Glutamatergic neuron (in vitro differentiated cells): ENCODE results near the gene ZKSCAN2. TPM values are rescaled to one million over a fixed set of nuclear protein-coding genes. Genes with fewer than 3 reads are reported as not detected.

Experiments used
- DNase-seq: peaks from one replicate; pipeline ENCODE4 v3.0.0; 2022
- H3K27ac Mint-ChIP-seq: one replicate; pipeline ENCODE4 v1.8.0; 2020; ENCODE audit warnings: mild to moderate bottlenecking, mixed read lengths, inconsistent platforms; ENCODE audit not compliant: unreplicated experiment
- H3K27me3 Mint-ChIP-seq: one replicate; pipeline ENCODE4 v1.8.0; 2020; ENCODE audit warnings: mild to moderate bottlenecking, moderate library complexity, mixed read lengths, inconsistent platforms; ENCODE audit not compliant: unreplicated experiment
- H3K36me3 Mint-ChIP-seq: one replicate; pipeline ENCODE4 v1.8.0; 2020; ENCODE audit warnings: mild to moderate bottlenecking, mixed read lengths, inconsistent platforms; ENCODE audit not compliant: unreplicated experiment
- H3K4me1 Mint-ChIP-seq: one replicate; pipeline ENCODE4 v1.8.0; 2020; ENCODE audit warnings: mild to moderate bottlenecking, low read depth, mixed read lengths, inconsistent platforms; ENCODE audit not compliant: unreplicated experiment
- H3K4me3 Mint-ChIP-seq: one replicate; pipeline ENCODE4 v1.8.0; 2020; ENCODE audit warnings: mild to moderate bottlenecking, mixed read lengths, inconsistent platforms; ENCODE audit not compliant: unreplicated experiment
- H3K9me3 Mint-ChIP-seq: one replicate; pipeline ENCODE4 v1.8.0; 2020; ENCODE audit warnings: mild to moderate bottlenecking, moderate library complexity, mixed read lengths, inconsistent platforms; ENCODE audit not compliant: unreplicated experiment
- total RNA-seq: library from RNA; stranded (reverse); fragmentation: NEBNext Ultra II Directional; extraction: Animal tissue kit (Norgen Biotek cat#: 25700); gene quantifications from one replicate; pipeline ENCODE4 v1.2.1, GENCODE V29; 2021; ENCODE audit not compliant: unreplicated experiment
- TF ChIP-seq, protein P1 (sequence below): fragments of 200-600 bp; sonication (generic); IDR thresholded peaks from one replicate; pipeline ENCODE4 v1.5.0; 2021; ENCODE audit not compliant: partially characterized antibody, unreplicated experiment

ZKSCAN2 gene
- total RNA-seq, 1 donor from 2014 or later: 16.6 TPM

DNA sequence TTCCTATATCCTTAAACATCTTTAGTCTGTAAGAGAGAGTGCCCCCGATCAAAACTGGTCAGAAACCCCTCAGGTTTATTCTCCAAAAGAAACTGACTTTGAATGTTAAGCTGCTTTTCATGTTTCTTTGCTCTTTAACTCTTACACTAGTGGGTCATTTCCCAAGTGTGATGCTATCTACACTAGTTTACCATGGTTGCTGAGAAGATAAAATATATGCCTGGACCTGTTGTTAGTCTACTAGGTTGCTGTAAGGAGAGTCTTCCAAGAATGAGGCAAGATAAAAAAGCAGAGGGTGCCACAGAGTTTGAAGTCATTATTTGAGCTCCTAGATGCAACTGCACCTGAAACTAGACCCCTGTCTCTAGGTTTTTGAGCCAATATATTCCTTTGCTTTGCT is 12.2 kb upstream of the ZKSCAN2 start:
- no peak overlapping the region for H3K27ac Mint-ChIP-seq
- H3K9me3 Mint-ChIP-seq: peaks cover 2% of the 10 kb centered on the region
- no peaks in the 10 kb centered on the region for H3K4me1 Mint-ChIP-seq
- no peaks in the 10 kb centered on the region for H3K36me3 Mint-ChIP-seq
- TF ChIP-seq, protein P1, sequence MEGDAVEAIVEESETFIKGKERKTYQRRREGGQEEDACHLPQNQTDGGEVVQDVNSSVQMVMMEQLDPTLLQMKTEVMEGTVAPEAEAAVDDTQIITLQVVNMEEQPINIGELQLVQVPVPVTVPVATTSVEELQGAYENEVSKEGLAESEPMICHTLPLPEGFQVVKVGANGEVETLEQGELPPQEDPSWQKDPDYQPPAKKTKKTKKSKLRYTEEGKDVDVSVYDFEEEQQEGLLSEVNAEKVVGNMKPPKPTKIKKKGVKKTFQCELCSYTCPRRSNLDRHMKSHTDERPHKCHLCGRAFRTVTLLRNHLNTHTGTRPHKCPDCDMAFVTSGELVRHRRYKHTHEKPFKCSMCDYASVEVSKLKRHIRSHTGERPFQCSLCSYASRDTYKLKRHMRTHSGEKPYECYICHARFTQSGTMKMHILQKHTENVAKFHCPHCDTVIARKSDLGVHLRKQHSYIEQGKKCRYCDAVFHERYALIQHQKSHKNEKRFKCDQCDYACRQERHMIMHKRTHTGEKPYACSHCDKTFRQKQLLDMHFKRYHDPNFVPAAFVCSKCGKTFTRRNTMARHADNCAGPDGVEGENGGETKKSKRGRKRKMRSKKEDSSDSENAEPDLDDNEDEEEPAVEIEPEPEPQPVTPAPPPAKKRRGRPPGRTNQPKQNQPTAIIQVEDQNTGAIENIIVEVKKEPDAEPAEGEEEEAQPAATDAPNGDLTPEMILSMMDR: no peak
- H3K4me3 Mint-ChIP-seq: no peak overlapping the region
- DNase-seq: no peak
- H3K27me3 Mint-ChIP-seq: peaks cover 5% of the 10 kb centered on the region

DNA sequence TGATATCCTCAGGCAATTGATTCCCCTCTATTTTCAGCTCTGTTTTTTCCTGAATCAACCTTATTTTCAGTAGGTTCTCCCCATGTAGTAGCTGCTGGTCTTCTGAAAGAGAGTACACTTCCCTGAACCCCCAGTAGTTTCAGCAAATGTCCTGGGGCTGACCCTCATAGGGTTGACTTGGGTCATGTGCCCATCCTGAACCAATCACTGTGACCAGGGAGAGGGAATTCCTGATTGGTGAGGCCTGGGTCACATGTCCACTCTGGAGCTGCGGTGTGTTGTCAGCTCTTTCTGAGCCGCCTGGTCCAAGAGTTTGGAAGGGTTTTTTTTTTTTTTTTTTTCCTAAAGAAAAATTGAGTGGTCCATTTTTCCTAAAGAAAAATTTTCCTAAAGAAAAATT is 8.3 kb upstream of the ZKSCAN2 start:
- H3K36me3 Mint-ChIP-seq: no peaks in the 10 kb centered on the region
- TF ChIP-seq, protein P1: no peak
- peaks cover 6% of the 10 kb centered on the region for H3K4me1 Mint-ChIP-seq
- no peak overlapping the region for H3K27ac Mint-ChIP-seq
- no peak for DNase-seq
- no peak overlapping the region for H3K4me3 Mint-ChIP-seq
- peaks cover 3% of the 10 kb centered on the region for H3K27me3 Mint-ChIP-seq
- no peaks in the 10 kb centered on the region for H3K9me3 Mint-ChIP-seq

DNA sequence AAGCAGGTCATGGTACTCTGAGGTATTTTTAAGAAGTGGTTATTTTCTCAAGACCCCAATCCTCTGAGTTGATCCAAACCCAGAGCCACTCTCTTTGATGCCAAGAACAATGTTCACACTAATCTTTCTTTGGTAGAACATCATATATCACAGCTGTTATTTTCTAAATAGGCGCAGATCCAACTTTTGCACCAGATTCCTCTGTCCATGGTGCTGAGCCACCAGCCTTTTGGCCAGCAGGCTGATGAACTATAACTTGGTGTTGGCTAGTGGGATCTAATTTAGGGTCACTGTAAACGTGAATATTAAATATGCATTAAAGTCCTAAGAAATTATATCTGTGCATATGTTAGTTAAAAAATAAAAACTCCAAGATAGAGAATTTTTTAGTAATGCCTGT is 7.0 kb upstream of the ZKSCAN2 start:
- TF ChIP-seq, protein P1: no peak
- Mint-ChIP-seq H3K9me3 (peaks cover 2% of the 10 kb centered on the region), H3K36me3 (no peaks in the 10 kb centered on the region), H3K27ac (no peak overlapping the region), H3K27me3 (peaks cover 3% of the 10 kb centered on the region), H3K4me1 (peaks cover 6% of the 10 kb centered on the region), H3K4me3 (no peak overlapping the region)
- DNase-seq: no peak

DNA sequence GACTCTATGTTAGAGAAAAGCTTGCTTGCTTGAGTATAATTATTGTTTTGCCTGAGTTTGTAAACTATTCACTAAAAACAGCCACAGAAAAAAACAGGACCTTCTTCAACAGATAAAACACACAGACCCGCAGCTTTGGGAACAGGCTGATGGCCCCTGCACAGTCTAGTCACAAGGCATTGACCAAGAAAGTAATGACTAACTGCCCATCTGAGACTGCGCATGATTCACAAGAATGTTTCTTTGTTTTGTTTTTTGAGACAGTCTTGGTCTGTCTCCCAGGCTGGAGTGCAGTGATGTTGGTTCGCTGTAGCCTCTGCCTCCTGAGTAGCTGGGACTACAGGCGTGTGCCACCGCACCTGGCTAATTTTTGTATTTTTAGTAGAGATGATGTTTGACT is 2.8 kb upstream of the ZKSCAN2 start:
- DNase-seq: no peak
- Mint-ChIP-seq H3K4me3 (no peak overlapping the region), H3K9me3 (peaks cover 9% of the 10 kb centered on the region), H3K4me1 (peaks cover 24% of the 10 kb centered on the region), H3K36me3 (no peaks in the 10 kb centered on the region), H3K27ac (no peak overlapping the region), H3K27me3 (peaks cover 4% of the 10 kb centered on the region)
- TF ChIP-seq, protein P1: no peak

DNA sequence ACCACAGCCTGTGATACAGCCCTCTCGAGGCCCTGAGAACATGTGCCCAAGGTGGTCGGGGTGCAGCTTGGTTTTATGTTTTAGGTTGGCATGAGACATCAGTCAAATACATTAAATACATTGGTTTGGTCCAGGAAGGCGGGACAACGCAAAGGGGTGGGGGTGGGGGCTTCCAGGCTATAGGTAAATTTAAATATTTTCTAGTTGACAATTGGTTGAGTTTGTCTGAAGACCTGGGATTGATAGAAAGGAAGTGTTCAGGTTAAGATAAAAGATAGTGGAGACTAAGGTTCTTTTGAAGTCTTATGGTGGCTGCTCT is 1.2 kb upstream of the ZKSCAN2 start:
- H3K36me3 Mint-ChIP-seq: no peaks in the 10 kb centered on the region
- H3K4me1 Mint-ChIP-seq: peaks cover 18% of the 10 kb centered on the region
- TF ChIP-seq, protein P1: no peak
- H3K27me3 Mint-ChIP-seq: peaks cover 4% of the 10 kb centered on the region
- peak overlapping the region; percentile 95 for H3K27ac Mint-ChIP-seq
- no peak for DNase-seq
- peak overlapping the region; percentile 91 for H3K4me3 Mint-ChIP-seq
- H3K9me3 Mint-ChIP-seq: peaks cover 9% of the 10 kb centered on the region
